Measurements from ENCODE around the gene SLC13A5.

DNA sequence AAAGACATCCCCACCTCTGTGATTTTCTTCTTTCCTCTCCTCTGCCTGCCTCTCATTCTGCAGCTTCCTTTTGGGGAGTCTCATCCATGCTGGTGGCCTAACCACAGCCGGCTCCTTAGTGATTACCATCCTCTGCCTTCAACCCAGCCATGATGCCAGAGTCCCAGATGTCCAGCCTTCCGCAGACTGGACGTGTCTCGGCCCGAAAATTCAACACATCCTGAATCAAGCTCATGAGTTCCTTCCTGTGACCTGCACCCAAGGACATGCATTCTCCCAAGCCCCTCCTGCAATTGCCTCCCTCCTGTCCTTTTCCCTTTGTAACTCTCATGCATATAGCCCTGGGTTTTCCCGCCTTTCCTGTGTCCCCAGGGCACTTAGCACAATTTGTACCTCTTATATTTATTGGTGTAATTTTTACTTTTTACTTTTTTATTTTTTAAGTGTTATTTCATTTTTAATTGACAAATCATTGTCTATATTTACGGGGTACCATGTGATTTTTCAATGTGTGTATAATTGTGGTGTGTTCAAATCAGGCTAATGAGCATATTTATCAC lies 1.2 kb upstream of the SLC13A5 start:
- TF ChIP-seq, protein P1, sequence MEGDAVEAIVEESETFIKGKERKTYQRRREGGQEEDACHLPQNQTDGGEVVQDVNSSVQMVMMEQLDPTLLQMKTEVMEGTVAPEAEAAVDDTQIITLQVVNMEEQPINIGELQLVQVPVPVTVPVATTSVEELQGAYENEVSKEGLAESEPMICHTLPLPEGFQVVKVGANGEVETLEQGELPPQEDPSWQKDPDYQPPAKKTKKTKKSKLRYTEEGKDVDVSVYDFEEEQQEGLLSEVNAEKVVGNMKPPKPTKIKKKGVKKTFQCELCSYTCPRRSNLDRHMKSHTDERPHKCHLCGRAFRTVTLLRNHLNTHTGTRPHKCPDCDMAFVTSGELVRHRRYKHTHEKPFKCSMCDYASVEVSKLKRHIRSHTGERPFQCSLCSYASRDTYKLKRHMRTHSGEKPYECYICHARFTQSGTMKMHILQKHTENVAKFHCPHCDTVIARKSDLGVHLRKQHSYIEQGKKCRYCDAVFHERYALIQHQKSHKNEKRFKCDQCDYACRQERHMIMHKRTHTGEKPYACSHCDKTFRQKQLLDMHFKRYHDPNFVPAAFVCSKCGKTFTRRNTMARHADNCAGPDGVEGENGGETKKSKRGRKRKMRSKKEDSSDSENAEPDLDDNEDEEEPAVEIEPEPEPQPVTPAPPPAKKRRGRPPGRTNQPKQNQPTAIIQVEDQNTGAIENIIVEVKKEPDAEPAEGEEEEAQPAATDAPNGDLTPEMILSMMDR (IDR thresholded peaks at IDR 0.05 in 2 of 3, conservative IDR thresholded peaks at IDR 0.05 in 1 of 3; ENCODE audit: insufficient read depth in 2 of 3, low read depth in 1 of 3, low read length in 3 of 3) = no peak
- TF ChIP-seq, protein P2, sequence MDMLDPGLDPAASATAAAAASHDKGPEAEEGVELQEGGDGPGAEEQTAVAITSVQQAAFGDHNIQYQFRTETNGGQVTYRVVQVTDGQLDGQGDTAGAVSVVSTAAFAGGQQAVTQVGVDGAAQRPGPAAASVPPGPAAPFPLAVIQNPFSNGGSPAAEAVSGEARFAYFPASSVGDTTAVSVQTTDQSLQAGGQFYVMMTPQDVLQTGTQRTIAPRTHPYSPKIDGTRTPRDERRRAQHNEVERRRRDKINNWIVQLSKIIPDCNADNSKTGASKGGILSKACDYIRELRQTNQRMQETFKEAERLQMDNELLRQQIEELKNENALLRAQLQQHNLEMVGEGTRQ (CRISPR knock-in tag; IDR thresholded peaks at IDR 0.05) = no peak
- TF ChIP-seq NCOA2 (IDR thresholded peaks at IDR 0.05; ENCODE audit: partially characterized antibody in 2 of 2) (no peak), CREB1 (IDR thresholded peaks at IDR 0.05) (no peak), CREB1 (CRISPR knock-in tag; IDR thresholded peaks at IDR 0.05) (no peak), MYC (IDR thresholded peaks at IDR 0.05; ENCODE audit: low read depth, low read length) (no peak), MYC (CRISPR knock-in tag; IDR thresholded peaks at IDR 0.05; ENCODE audit: borderline replicate concordance, low read depth) (no peak), ZNF780A (CRISPR knock-in tag; IDR thresholded peaks at IDR 0.05) (no peak), NEUROD1 (IDR thresholded peaks at IDR 0.05; ENCODE audit: borderline replicate concordance, low read depth, low read length, partially characterized antibody) (no peak), ZSCAN32 (CRISPR knock-in tag; IDR thresholded peaks at IDR 0.05) (no peak), FOS (IDR thresholded peaks at IDR 0.05; ENCODE audit: extremely low read depth, insufficient read length) (no peak), POLR2A (conservative IDR thresholded peaks at IDR 0.05) (no peak)
- TF ChIP-seq, protein P3, sequence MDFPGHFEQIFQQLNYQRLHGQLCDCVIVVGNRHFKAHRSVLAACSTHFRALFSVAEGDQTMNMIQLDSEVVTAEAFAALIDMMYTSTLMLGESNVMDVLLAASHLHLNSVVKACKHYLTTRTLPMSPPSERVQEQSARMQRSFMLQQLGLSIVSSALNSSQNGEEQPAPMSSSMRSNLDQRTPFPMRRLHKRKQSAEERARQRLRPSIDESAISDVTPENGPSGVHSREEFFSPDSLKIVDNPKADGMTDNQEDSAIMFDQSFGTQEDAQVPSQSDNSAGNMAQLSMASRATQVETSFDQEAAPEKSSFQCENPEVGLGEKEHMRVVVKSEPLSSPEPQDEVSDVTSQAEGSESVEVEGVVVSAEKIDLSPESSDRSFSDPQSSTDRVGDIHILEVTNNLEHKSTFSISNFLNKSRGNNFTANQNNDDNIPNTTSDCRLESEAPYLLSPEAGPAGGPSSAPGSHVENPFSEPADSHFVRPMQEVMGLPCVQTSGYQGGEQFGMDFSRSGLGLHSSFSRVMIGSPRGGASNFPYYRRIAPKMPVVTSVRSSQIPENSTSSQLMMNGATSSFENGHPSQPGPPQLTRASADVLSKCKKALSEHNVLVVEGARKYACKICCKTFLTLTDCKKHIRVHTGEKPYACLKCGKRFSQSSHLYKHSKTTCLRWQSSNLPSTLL (IDR thresholded peaks at IDR 0.05) = no peak
- TF ChIP-seq, protein P4, sequence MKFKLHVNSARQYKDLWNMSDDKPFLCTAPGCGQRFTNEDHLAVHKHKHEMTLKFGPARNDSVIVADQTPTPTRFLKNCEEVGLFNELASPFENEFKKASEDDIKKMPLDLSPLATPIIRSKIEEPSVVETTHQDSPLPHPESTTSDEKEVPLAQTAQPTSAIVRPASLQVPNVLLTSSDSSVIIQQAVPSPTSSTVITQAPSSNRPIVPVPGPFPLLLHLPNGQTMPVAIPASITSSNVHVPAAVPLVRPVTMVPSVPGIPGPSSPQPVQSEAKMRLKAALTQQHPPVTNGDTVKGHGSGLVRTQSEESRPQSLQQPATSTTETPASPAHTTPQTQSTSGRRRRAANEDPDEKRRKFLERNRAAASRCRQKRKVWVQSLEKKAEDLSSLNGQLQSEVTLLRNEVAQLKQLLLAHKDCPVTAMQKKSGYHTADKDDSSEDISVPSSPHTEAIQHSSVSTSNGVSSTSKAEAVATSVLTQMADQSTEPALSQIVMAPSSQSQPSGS (CRISPR knock-in tag; IDR thresholded peaks at IDR 0.05) = no peak
- TF ChIP-seq, protein P5, sequence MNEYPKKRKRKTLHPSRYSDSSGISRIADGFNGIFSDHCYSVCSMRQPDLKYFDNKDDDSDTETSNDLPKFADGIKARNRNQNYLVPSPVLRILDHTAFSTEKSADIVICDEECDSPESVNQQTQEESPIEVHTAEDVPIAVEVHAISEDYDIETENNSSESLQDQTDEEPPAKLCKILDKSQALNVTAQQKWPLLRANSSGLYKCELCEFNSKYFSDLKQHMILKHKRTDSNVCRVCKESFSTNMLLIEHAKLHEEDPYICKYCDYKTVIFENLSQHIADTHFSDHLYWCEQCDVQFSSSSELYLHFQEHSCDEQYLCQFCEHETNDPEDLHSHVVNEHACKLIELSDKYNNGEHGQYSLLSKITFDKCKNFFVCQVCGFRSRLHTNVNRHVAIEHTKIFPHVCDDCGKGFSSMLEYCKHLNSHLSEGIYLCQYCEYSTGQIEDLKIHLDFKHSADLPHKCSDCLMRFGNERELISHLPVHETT (CRISPR knock-in tag; conservative IDR thresholded peaks at IDR 0.05 in 1 of 2, IDR thresholded peaks at IDR 0.05 in 1 of 2) = no peak
- TF ChIP-seq, protein P6, sequence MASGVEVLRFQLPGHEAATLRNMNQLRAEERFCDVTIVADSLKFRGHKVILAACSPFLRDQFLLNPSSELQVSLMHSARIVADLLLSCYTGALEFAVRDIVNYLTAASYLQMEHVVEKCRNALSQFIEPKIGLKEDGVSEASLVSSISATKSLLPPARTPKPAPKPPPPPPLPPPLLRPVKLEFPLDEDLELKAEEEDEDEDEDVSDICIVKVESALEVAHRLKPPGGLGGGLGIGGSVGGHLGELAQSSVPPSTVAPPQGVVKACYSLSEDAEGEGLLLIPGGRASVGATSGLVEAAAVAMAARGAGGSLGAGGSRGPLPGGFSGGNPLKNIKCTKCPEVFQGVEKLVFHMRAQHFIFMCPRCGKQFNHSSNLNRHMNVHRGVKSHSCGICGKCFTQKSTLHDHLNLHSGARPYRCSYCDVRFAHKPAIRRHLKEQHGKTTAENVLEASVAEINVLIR (CRISPR knock-in tag; IDR thresholded peaks at IDR 0.05) = no peak
